GM18907 (cell line): ENCODE results near the gene GPR42.
"Not testable (repeated sequence)": the region's sequence is repeated elsewhere in the genome, so short reads cannot be mapped to it uniquely, and the experiment has no call there.

ENCODE experiments used
- ATAC-seq: cut with Tn5 transposase; IDR thresholded peaks from one replicate; pipeline ENCODE4 v1.9.1; 2021; ENCODE audit warnings: mild to moderate bottlenecking, moderate library complexity; ENCODE audit not compliant: unreplicated experiment

Gene GPR42

DNA sequence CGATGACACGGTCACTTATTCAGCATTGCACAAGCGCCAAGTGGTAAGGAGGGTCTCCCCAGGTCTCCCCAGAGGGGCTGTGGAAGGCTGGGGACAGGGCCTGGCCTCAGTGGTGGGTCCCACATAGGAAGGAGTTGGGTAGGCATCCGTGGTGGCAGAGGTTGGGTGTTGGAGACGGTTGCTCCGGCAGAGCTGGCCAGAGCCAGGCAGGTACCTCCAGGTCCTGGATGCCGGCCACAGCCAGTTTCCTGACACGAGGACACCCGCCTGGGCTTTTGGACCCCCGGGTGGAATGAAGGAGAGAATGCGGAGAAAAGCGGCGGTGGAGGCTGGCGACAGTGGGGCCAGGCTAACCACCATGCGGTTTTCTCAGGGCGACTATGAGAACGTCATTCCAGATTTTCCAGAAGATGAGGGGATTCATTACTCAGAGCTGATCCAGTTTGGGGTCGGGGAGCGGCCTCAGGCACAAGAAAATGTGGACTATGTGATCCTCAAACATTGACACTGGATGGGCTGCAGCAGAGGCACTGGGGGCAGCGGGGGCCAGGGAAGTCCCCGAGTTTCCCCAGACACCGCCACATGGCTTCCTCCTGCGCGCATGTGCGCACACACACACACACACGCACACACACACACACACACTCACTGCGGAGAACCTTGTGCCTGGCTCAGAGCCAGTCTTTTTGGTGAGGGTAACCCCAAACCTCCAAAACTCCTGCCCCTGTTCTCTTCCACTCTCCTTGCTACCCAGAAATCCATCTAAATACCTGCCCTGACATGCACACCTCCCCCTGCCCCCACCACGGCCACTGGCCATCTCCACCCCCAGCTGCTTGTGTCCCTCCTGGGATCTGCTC is 24.4 kb upstream of the GPR42 start:
- peak; percentile 31 for ATAC-seq

DNA sequence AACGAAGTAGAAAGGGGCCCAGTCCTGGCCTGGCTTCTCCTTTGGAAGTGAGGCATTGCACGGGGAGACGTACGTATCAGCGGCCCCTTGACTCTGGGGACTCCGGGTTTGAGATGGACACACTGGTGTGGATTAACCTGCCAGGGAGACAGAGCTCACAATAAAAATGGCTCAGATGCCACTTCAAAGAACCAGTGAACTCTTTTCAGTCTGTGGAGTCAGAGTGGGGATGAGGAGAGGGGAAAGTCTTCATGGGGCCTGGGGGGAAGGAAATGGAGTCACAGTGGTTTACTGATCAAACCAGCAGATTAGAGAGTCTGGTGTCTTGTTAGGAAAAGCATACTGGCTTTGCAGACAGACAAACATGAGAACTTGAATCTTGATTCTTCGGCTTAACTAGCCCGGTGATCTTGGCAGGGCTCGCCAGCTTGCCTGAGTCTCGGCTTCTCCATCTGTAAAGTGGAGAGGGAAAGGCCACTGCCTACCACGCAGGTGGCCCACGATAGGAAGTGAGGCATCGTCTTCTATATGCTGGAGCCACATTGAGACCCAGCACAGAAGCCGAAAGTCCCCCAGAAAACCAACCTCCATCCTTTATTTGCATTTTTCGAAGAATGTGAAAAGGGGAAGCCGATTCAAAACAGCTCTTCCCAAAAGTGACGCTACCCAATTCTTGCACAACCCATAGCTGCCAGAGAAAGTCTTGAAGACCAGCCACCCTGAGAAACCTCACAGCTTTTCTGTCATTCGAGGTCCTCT is 23.5 kb upstream of the GPR42 start, which contains the start of gene FFAR1:
Gene FFAR1, plus strand, starts transcription at position 732 of the 759 bp plus-strand sequence. CDS start 3,650 bp downstream, outside the sequence.
- peak; percentile 56 for ATAC-seq

DNA sequence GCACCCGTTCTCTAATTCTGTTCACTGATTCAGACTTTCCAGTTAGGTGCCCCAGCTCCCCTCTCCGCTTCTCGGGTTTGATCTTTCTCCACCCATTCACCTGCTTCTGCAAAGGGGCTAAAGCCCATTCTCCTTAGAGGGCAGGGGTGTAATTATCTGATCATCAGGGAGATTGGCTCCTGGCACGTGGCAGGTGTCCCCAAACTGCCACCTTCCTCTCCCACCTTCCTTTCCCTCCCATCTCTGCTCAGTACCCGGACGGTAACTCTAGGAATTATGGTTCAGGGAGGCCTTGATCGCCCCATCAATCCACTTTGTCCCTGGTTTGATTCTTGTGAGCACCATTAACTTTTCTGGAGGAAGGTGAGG is 23.0 kb upstream of the GPR42 start:
- no peak for ATAC-seq

DNA sequence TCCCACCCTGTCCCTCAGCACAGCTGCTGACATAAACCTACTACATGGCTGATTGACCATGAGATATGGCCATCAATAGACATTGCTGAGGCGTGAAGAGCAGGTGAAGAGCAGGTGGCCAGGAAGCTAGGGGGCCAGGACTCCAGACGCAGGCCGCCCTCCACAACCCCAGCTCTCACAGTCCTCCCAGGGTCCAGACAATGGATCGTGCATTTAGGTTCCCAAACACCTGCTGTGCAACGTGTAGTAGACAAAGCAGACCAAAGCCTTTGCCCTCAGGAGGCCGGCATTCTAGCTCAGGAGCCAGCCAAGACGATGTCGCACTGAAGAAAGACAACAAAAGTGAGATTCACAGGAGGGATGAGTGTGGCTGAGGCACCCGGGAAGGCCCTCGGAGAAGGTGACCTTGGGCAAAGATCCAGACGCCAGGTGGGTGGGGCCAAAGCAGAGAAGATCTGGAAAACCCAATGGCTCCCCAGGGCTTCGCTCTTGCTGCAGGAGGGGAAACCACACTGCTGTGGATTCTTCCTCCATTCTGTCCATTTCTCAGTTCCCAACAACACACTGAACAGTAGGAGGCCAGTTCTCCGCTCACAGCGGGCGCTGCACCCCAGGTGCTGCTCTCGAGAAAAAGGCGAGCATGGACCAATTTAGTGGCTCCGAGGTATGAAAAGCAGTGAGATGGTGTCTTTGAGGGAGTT is 21.8 kb upstream of the GPR42 start:
- ATAC-seq, result no peak

DNA sequence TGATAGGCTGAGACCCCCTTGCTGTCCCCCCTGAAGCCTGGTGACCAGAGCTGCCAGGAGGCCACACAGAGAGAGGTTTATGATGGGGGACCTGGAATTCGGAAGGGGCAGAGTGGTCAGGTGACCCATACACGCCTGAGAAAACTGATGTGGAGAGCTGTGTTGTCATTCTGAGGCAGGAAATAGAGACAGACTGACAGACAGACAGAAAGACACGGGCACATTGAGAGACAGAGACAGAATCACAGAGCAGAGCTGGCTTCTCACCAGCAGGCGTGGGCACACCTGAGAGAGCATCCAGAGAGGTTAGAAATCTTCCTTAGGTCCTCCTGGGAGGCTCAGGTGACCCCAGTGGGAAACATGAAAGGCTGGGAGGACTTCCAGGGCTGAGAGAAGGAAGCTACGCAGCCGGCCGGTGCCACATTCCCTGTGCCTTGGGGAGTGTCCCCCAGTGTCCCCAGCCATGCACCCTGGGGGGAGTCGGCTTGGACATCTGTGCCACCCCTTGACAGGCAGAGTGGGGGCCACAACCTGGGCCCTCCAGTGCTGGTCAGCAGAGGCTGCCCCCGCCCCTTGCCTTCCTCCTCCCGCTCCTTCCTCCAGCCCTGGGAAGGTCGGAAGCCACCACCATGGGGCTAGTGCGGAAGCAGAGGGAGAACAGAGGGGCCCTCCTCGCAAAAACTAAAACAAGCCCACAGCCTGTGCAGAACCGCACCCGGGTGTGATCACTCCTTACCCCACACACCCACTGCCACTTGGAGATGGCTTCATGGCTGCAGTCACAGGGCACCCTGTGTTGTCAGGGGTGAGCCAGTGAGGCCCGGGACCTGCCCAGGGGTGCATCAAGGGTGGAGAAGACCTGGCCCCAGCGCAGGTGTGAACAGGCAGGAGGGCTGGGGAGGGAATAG is 21.0 kb upstream of the GPR42 start:
- no peak for ATAC-seq

DNA sequence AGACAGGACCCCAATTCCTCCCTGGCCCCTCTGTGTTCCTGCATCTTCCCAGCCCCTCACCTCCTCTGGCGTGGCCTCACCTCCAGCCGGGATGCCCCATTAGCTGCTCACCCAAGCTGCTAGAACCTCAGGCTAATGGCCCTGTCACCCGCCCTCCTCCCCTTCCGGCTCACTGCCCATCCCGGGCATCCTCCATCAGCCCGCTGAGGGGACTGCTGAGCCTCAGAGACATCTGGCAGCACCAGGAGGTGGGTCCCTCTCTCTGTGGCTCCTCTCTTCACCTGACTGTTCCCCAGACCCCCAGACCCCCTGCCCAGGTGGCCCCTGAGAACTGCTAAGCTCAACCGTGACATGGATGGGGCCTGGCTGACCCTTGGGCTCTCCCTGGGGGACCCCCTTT is 20.3 kb upstream of the GPR42 start:
- no peak for ATAC-seq

DNA sequence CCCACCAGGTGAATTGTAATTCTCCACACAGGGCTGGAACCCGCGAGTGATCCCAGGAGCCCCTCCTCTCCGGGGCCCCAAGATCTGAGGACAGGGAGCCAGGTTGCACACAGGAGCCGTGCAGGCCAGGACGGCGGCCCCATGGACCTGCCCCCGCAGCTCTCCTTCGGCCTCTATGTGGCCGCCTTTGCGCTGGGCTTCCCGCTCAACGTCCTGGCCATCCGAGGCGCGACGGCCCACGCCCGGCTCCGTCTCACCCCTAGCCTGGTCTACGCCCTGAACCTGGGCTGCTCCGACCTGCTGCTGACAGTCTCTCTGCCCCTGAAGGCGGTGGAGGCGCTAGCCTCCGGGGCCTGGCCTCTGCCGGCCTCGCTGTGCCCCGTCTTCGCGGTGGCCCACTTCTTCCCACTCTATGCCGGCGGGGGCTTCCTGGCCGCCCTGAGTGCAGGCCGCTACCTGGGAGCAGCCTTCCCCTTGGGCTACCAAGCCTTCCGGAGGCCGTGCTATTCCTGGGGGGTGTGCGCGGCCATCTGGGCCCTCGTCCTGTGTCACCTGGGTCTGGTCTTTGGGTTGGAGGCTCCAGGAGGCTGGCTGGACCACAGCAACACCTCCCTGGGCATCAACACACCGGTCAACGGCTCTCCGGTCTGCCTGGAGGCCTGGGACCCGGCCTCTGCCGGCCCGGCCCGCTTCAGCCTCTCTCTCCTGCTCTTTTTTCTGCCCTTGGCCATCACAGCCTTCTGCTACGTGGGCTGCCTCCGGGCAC is 19.3 kb upstream of the GPR42 start:
- no peak for ATAC-seq

DNA sequence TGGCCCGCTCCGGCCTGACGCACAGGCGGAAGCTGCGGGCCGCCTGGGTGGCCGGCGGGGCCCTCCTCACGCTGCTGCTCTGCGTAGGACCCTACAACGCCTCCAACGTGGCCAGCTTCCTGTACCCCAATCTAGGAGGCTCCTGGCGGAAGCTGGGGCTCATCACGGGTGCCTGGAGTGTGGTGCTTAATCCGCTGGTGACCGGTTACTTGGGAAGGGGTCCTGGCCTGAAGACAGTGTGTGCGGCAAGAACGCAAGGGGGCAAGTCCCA is 18.8 kb upstream of the GPR42 start:
- ATAC-seq, result no peak

DNA sequence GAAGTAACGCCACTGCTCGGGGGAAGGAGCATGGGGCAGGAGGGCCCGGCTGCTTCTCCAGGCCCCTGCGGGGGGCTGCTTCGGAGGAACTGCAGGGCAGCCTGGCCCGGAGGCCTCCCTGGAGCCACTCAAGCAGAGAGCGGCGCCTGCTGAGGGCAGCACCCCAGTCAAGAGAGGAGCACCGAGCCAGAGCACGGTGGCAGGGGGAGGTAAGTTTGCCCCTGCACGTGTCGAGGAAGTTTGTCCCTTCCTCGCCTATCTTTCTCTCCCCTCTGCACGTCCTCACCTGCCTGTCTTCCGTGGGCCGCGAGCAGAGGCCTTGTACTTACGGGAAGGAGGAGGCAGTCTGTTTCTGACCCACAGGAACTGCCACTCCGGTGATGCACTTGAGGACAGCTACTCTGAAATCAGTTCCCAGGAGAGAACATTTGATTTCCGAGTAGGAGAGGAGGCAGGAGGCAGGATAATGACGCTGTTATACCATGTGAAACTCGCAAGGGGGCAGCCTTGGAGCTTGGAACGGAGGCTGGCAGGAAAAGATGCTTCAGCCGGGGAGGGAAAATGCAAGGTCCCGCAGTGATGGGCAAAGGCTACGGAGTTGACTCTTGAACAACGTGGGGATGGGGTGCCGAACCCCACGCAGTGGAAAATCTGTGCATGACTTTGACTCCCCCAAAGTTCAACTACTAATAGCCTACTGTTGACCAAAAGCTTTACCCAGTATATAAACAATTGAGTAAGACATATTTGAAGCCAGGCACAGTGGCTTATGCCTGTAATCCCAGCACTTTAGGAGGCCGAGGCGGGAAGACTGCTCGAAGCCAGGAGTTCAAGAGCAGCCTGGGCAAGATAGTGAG is 18.2 kb upstream of the GPR42 start:
- ATAC-seq, result peak; percentile 44

DNA sequence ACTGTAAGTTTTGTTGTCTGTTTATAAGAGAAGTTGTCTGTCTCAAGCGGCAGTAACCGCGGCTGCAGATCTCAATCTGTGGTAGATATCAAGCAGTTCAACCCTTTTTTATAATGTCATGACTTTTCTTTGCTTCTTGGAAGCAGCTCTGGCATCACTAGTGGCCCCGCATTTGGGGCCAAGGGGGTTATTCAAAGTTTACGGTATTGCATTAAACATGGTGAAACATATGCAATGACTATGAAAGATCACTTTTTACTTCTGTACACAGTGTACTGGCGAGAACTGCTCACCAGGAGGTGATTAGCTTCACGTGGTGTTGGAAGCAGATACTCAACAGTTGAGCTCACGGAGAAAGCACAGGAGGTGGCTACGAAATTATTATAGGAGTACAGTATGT is 17.2 kb upstream of the GPR42 start:
- no peak for ATAC-seq

DNA sequence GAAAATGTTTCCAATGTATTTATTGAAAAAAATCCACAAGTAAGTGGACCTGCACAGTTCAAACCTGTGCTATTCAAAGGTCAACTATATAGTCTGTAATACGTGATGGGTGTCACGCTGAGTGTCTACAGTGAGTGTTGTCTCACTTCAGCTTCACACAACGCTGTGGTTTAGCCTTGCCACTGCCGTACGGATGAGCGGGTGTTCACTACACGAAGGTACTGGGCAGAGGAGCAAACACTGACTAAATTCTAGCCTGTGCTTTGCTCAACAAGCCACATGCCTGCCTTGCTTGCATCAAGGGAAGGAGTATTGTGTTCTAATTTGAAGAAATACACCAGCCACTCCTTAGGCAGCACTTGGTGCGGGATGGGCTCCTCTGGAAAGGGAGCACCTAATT is 16.0 kb upstream of the GPR42 start:
- no peak for ATAC-seq

DNA sequence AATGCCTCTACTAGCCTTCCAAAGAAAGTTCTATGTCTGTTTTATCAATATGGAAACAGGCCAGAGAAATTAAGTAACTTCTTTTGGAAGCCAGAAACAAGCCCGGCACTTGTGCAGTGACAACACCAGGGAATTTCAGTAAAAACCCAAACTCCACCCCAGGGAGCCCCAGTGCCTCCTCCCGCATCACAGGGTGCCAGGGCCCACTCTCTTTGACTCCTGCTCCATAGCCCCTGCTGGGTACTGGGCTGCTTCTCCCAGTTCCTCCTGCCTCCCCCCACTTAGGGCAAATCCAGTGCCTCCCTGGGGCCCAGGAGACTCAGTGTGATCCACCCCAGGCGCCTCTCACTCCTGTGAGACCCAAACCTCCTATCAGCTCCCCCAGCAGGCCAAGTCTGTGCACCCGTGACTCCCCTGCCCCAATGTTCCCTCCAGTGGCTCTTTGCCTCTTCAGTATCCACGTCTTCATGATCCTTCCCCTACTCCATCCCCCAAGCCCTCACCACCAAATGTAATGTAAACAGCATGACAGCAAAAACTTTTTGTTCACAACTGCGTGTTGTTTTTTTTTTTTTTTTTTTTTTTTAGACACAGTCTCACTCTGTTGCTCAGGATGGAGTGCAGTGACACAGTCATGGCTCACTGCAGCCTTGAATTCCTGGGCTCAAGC is 14.9 kb upstream of the GPR42 start:
- no peak for ATAC-seq

DNA sequence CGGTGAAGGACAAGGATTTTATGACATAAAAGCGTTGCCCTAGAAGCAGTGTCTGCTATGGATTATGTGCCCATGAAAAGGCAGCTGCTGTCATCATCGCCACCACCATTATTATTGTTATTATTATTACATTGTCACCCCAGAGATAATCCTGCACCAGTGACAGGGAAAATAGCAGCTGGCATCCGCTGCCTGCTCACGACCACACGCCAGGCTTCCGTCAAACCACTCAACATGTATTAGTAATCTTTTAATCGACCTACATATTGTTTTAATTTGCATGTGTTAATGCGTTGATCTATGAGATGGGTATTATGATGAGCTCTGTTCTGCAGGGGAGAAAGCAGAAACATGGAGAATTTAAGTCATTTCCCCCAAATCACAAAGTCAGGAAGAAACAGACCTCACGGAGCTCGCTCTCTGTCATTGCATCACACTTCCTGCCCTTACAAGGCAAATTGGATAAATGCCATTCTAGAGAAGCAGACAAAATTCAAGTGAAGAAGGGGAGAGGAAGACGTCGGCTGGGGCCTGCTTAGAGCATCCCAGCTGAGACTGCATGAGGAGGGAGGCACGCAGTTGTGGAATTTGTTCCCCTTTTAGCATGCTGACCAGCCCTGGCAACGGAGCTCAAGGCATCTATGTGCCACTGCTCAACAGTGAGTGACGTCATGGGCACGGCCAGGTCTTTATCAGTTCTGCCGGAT is 12.8 kb upstream of the GPR42 start, which contains the start of gene FFAR3:
Gene FFAR3, plus strand, starts transcription at position 594 of the 707 bp plus-strand sequence. CDS start 431 bp downstream, outside the sequence.
- ATAC-seq, result no peak

DNA sequence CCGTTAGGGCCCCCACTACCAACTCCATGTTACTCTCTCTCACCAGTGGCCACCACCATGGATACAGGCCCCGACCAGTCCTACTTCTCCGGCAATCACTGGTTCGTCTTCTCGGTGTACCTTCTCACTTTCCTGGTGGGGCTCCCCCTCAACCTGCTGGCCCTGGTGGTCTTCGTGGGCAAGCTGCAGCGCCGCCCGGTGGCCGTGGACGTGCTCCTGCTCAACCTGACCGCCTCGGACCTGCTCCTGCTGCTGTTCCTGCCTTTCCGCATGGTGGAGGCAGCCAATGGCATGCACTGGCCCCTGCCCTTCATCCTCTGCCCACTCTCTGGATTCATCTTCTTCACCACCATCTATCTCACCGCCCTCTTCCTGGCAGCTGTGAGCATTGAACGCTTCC is 12.0 kb upstream of the GPR42 start:
- not testable (repeated sequence) for ATAC-seq

DNA sequence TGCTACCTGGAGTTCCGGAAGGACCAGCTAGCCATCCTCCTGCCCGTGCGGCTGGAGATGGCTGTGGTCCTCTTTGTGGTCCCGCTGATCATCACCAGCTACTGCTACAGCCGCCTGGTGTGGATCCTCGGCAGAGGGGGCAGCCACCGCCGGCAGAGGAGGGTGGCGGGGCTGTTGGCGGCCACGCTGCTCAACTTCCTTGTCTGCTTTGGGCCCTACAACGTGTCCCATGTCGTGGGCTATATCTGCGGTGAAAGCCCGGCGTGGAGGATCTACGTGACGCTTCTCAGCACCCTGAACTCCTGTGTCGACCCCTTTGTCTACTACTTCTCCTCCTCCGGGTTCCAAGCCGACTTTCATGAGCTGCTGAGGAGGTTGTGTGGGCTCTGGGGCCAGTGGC is 11.5 kb upstream of the GPR42 start:
- ATAC-seq, result not testable (repeated sequence)

DNA sequence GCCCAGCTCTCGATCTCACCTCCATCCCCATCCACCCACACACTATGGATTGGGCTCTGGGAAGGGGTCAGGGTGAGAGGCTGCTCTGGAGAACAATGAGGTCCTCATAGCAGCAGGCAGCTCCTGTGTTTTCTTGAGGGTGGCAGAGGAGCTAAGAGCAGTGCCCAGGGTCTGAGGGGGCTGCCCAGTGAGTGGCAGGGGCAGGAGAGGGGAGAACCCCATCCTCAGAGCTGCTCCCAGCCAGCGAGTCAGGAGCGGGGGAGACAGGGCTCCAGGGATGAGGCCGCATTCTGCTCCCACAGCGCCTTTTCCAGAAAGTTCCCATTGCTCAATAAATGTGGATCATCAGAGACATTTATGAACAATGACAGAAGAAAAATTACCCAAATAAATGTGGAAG is 10.8 kb upstream of the GPR42 start:
- ATAC-seq, result not testable (repeated sequence)

DNA sequence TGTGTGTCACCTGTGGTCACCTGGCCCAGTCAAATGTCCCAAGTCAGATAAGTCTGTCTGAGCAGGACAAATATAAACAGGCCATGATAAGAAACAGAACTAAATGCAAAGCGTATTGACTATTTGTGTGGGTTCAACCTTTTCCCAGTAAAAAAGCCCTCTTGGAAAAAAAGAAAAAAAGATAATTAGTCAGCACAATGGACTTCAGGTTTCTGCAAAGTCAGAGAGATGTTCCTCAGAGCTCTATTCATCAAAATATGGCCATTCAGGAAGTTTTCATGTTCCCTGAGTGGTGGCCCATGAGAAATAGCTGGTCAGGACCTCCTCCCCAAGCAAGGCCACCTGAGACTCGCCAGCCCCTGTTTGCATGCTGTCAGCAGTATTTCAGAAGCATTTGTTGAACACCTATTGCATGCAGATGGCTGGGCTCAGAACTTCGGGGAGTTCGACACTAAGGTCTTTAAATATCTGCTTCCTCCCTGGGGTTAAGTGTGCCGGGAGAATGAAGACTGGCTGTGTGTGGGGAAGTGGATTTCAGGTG is 9.9 kb upstream of the GPR42 start:
- no peak for ATAC-seq
